ENCODE data around the gene LKAAEAR1. TPM values are rescaled to one million over a fixed set of nuclear protein-coding genes. Genes with fewer than 3 reads are reported as not detected.

The LKAAEAR1 gene
- total and polyA plus RNA-seq, 2 of the 13 experiments (the other 11 are each of a cell fraction or from before 2014, with no cell fraction given), result not detected

DNA sequence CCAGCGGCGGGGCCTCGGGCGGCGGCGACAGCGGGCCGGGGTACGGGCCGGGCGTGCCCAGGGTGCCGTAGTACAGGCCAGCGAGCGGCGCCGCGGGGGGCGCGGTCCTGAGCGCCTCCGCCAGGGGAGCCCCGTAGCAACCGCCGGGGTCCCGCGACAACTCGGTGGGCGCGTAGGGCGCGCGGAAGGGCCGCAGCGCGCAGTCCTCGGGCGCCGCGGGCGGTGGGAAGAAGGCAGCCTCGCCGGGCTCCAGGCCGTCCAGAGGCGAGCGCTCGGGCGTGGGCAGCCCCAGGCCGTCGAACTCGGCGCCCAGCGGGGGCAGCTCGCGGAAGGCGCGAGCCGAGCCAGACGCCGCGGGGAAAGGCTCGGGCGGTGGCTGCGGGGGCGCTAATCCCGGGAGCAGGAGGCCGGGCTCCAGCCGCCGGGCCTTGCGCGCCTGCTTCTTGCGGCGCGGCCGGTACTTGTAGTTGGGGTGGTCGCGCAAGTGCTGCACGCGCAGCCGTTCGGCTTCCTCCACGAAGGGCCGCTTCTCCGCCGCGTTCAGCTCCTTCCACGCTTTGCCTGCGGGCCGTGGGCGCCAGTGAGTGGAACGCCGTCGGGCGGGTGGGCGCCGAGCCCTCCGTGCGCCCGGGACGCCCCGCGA, 35.7 kb downstream of the LKAAEAR1 start (continued):
- TF ChIP-seq, protein P1, sequence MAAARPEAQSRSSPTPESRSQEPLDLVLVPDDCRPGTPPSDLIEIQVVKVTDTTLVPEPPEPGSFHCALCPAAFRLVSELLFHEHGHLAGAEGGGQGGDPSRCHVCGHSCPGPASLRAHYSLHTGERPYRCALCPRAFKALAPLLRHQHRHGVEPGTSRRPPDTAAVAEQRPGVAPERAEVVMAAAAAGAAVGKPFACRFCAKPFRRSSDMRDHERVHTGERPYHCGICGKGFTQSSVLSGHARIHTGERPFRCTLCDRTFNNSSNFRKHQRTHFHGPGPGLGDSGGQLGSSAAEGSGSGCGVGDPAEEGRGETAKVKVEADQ (CRISPR knock-in tag; IDR thresholded peaks at IDR 0.05; ENCODE audit: borderline replicate concordance), result peak; percentile 28; the same call in 1 of the 2 replicates
- 0 out of 2 replicates have a peak, but pooled peaks have one; percentile 10 for TF ChIP-seq ZNF329 (CRISPR knock-in tag; IDR thresholded peaks at IDR 0.05; ENCODE audit: low read depth)
- no peak for TF ChIP-seq TRIM24 (CRISPR knock-in tag; IDR thresholded peaks at IDR 0.05)
- TF ChIP-seq ZNF768 (CRISPR knock-in tag; IDR thresholded peaks at IDR 0.05), result peak; percentile 47; the same call in 1 of the 2 replicates
- TF ChIP-seq ZHX1 (CRISPR knock-in tag; IDR thresholded peaks at IDR 0.05; ENCODE audit: low read depth), result 0 out of 2 replicates have a peak, but pooled peaks have one; percentile 42
- no peak for TF ChIP-seq IRF1 (CRISPR knock-in tag; IDR thresholded peaks at IDR 0.05; ENCODE audit: low read depth)
- TF ChIP-seq NFE2L1 (CRISPR knock-in tag; IDR thresholded peaks at IDR 0.05; ENCODE audit: borderline replicate concordance), result no peak
- TF ChIP-seq HNRNPK (IDR thresholded peaks at IDR 0.05; ENCODE audit: low read depth, low read length, poor library complexity, severe bottlenecking), result peak; percentile 63
- 0 out of 2 replicates have a peak, but pooled peaks have one; percentile 26 for TF ChIP-seq BORCS8-MEF2B (CRISPR knock-in tag; IDR thresholded peaks at IDR 0.05)
- no peak for TF ChIP-seq ZSCAN9 (CRISPR knock-in tag; IDR thresholded peaks at IDR 0.05; ENCODE audit: borderline replicate concordance)
- no peak for TF ChIP-seq TSC22D2 (CRISPR knock-in tag; IDR thresholded peaks at IDR 0.05; ENCODE audit: borderline replicate concordance)
- 0 out of 2 replicates have a peak, but pooled peaks have one; percentile 19 for TF ChIP-seq AHR (CRISPR knock-in tag; IDR thresholded peaks at IDR 0.05)
- 0 out of 2 replicates have a peak, but pooled peaks have one; percentile 4 for TF ChIP-seq ZNF205 (CRISPR knock-in tag; IDR thresholded peaks at IDR 0.05)
- TF ChIP-seq FOXK1 (CRISPR knock-in tag; IDR thresholded peaks at IDR 0.05; ENCODE audit: borderline replicate concordance, low read depth), result no peak
- no peak for TF ChIP-seq ZNF224 (CRISPR knock-in tag; IDR thresholded peaks at IDR 0.05)
- TF ChIP-seq ZZZ3 (CRISPR knock-in tag; IDR thresholded peaks at IDR 0.05; ENCODE audit: borderline replicate concordance), result no peak
- TF ChIP-seq RBFOX2 (IDR thresholded peaks at IDR 0.05; ENCODE audit: low read depth, low read length), result 0 out of 2 replicates have a peak, but pooled peaks have one; percentile 49
- TF ChIP-seq, protein P2, sequence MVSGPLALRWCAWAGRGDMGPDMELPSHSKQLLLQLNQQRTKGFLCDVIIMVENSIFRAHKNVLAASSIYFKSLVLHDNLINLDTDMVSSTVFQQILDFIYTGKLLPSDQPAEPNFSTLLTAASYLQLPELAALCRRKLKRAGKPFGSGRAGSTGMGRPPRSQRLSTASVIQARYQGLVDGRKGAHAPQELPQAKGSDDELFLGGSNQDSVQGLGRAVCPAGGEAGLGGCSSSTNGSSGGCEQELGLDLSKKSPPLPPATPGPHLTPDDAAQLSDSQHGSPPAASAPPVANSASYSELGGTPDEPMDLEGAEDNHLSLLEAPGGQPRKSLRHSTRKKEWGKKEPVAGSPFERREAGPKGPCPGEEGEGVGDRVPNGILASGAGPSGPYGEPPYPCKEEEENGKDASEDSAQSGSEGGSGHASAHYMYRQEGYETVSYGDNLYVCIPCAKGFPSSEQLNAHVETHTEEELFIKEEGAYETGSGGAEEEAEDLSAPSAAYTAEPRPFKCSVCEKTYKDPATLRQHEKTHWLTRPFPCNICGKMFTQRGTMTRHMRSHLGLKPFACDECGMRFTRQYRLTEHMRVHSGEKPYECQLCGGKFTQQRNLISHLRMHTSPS (CRISPR knock-in tag; IDR thresholded peaks at IDR 0.05; ENCODE audit: low read depth), result 0 out of 2 replicates have a peak, but pooled peaks have one; percentile 28
- TF ChIP-seq ZBTB33 (CRISPR knock-in tag; IDR thresholded peaks at IDR 0.05), result peak; percentile 70
- TF ChIP-seq ZNF563 (CRISPR knock-in tag; IDR thresholded peaks at IDR 0.05), result 0 out of 2 replicates have a peak, but pooled peaks have one; percentile 31
- TF ChIP-seq ZBTB38 (CRISPR knock-in tag; IDR thresholded peaks at IDR 0.05), result peak; percentile 94

Data from HepG2 (cell line).